ENCODE results near the gene DIAPH1.

Gene DIAPH1

DNA sequence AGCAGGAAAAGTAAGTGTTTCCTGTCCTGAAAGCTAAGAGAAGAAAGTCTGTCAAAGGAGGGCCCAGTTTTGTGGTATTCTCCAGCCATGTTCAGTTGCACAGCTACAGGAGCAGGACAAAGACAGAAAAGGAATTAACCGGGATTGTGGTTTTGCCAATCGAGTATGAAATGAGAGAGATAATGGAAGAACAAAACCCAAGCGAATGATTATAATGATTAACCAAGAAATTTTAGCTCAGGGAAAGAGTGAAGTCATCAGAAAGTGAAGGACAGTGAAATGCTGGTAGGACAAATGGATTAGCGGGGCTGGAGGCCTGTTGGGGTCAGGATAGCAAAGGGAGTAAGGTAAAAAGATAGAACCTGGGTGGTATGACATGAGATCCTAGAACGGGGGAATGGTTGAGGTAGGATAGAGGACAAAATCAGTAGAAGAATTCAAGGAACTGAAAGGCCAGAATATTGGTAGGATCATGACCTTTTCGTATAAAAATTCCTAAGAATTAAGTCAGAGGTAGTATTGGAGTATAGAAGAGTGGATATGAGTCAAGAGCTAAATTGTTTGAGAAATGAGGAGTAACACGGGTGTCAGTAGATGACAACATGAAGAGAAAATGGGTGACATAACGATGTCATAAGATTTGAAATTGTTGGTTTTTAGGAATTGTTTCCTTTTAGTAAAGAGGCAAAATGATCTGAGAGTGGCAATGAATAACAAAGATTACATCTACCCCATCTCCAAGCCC, 52.8 kb downstream of the DIAPH1 start:
- DNase-seq (ENCODE audit: low spot score) (no peak), FAIRE-seq (no peak)

- peak; percentile 57 for DNase-seq (ENCODE audit: low spot score)
- peak; percentile 61 for FAIRE-seq
Measured at GRCh38 chr5:141564216-141564692, 54.5 kb downstream of the DIAPH1 start.

DNA sequence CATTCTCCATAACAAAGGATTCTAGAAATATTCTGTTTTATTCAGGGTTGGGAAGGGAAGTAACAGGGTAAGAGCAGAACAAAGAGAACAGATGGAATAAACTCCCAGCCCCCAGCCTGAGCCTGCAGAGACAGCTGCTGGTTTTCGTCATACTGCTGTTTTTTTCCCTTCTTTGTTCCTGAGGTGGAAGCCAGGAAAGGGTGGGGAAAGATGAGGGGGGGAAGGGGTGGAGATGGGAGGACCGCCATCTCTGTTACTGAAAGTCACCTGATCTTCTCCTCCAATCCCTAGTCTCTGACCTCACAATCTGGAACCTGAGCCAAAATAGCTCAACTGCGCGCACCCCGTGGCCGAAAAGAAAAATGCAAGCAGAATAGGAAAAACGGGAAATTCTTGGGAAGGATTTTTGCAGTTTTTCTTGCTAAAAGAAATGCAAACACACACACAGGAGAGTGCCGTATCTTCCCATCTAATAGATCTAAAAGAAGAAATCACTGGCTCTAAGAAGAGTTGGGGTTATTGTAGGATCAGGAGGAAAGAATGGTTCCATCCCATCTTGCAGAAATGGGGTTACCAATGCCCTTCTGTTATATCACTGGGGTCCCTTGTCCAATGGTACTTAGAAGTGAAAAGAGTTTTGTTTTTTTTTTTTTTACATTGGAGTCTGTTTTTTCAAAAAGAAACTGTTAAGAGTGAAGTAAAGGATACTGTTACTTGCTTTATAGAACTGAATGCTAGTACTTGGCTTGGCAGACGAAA, 57.9 kb downstream of the DIAPH1 start:
- FAIRE-seq (no peak), DNase-seq (ENCODE audit: low spot score) (peak; percentile 71)

DNA sequence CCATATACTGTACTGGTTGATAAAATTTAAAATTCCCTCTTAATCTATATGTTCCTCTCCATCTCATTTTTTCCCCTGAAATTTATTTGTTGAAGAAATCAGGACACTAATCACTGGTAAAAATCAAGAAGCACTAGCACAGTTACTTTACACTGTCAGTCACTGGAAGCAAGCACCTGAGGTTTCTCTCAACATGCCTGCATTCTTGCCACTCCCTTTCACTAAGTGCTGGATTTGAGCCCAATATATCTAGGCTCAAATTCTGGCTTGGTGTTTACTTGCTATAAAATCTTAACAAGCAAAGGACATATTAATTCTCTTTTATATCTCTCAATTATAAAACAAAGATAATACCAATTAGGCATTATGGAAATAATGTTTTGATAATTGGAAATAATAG, 58.6 kb downstream of the DIAPH1 start:
- peak; percentile 2 for DNase-seq (ENCODE audit: low spot score)

DNA sequence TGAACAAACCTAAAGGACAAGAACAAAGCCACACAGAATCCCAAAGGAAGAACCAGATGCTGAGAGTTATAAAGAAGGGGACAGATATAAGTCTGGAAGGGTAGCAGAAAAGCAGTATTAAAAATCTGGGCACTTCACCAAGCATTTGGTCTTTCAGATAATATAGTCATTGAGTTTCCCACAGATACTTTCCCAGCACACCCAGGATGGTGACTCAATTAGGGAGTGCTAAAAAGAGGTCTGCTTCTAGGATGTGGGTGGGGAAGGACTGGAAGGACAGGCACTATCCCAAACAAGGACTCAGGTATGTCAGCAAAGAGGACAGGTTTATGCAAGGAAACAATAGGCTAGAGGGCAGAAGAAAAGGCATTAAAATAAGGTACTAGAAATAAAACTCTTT, 59.3 kb downstream of the DIAPH1 start:
- FAIRE-seq (no peak), DNase-seq (ENCODE audit: low spot score) (no peak)

More for the DNA sequence above, 58.6 kb downstream of the DIAPH1 start:
- FAIRE-seq = no peak

DNA sequence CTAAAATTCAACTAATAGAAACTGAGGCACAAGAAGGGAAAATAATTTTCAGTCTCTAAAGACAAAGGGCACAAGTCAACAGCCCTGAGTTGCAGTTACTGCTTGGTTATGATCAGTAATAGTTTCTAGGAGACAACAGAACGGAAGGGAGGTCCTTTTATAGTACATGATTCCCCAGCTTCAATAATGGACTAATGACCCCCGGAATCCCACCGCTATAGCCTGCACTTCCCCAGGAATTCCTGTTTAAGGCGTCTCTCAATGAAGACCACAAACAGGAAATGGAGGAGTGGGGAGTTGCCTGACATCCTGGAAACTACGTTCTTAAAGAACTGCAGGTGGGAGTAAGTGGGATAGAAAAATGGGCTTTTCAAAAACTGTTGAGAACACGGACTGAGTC, 60.6 kb downstream of the DIAPH1 start:
- FAIRE-seq = no peak

DNA sequence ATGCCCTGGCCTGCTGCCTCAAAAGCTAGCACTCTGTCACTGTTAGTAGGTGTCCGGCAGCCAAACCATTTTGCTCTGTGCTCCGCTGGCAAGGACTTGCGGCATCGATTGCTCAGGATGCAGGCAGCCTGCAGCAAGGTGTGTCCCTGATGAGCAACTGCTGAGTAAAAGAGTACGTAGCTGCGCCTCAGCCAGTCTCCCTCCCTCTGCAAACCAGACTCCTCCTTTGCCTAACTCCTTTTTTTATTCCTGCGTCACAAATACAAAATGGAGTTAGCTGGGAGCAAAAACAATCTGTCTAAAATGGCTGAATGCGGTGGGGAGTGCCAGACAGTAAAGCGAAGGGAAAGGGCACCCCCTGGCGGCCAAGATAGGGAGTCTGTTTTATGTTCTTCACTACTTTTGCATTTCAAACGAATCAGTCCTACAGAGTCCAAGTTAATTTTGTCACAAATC, 61.1 kb downstream of the DIAPH1 start:
- FAIRE-seq (no peak), DNase-seq (ENCODE audit: low spot score) (peak; percentile 35)

More for the DNA sequence above, 60.6 kb downstream of the DIAPH1 start:
- no peak for DNase-seq (ENCODE audit: low spot score)

GRCh38 chr5:141547921-141548320, 70.9 kb downstream of the DIAPH1 start:
- FAIRE-seq = no peak

GRCh38 chr5:141547488-141547887, 71.3 kb downstream of the DIAPH1 start:
- FAIRE-seq = no peak

More at GRCh38 chr5:141547921-141548320, 70.9 kb downstream of the DIAPH1 start:
- no peak for DNase-seq (ENCODE audit: low spot score)

DNA sequence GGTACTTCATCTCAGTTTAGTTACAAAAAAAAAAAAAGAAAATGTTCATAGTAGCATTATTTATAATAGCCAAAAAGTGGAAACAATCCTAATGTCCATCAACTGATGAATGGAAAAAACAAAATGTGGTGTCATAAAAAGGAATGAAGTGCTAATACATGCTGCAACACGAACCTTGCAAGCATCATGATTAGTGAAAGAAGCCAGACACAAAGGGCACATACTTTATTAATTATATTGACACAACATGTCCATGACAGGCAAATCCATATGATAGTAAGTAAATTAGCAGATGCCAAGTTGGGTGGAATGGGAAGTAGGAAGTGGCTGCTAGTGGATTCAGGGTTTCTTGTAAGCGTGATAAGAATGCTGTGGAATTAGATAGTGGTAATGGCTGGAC, 75.7 kb downstream of the DIAPH1 start:
- FAIRE-seq = no peak
- no peak for DNase-seq (ENCODE audit: low spot score)

More at GRCh38 chr5:141547488-141547887, 71.3 kb downstream of the DIAPH1 start:
- DNase-seq (ENCODE audit: low spot score) = no peak

GRCh38 chr5:141534492-141535213, 84.1 kb downstream of the DIAPH1 start:
- DNase-seq (ENCODE audit: low spot score) = no peak

DNA sequence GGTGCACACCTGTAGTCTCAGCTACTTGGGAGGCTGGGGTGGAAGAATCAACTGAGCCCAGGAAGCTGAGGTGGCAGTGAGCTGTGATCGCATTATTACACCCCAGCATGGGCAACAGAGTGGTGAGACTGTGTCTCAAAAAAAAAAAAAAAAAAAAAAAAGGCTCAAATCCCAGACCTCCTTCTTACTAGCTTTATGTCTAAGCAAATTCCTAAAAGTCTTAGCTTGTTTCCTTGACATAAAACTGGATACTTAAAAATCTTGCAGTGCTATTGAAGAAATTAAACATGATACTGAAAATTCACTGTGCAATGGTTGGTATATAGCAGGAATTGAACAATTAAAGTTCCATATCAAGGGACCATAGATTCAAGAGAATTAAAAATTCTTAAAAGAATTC, 84.9 kb downstream of the DIAPH1 start:
- FAIRE-seq = no peak
- DNase-seq (ENCODE audit: low spot score) = no peak

More at GRCh38 chr5:141534492-141535213, 84.1 kb downstream of the DIAPH1 start:
- no peak for FAIRE-seq

DNA sequence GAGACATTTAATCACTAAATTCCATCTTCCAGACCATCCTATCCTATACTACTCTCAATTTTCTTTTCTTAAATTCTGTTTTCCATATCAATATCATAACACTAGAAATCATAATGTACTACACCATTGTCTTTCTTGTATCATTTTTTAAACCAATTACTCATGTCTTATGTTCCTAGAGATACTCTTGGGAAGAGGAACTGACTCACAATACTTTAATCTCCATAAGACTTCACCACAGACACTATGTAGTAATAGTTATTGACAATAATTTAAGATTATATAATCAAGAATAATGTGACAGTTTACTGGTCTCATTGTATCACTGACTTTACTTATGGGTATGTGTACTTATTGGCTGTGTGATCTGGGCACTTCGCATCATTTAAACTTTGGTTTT, 86.1 kb downstream of the DIAPH1 start:
- no peak for DNase-seq (ENCODE audit: low spot score)
- no peak for FAIRE-seq

DNA sequence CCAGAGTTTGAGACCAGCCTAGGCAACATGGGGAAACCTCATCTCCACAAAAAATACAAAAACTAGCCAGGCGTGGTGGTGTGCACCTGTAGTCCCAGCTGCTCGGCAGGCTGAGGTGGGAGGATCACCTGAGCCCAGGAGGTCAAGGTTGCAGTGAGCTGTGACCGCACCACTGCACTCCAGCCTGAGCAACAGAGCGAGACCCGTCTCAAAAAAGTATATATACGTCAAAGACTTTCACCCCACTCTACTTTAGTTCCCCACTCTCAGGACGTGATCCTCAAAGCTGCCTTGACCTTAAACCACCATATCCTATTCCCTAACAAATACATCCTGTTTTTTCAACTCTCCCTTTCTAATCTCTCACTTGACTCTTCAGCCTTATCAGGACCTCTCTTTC, 88.9 kb downstream of the DIAPH1 start:
- FAIRE-seq = no peak
- no peak for DNase-seq (ENCODE audit: low spot score)

- DNase-seq (ENCODE audit: low spot score) (no peak), FAIRE-seq (no peak)
Measured at GRCh38 chr5:141529002-141529401, 89.8 kb downstream of the DIAPH1 start.

- FAIRE-seq (no peak), DNase-seq (ENCODE audit: low spot score) (no peak)
Measured at GRCh38 chr5:141528291-141528984, 90.4 kb downstream of the DIAPH1 start.

- FAIRE-seq = no peak
- no peak for DNase-seq (ENCODE audit: low spot score)
Measured at GRCh38 chr5:141527426-141527825, 91.4 kb downstream of the DIAPH1 start.

DNA sequence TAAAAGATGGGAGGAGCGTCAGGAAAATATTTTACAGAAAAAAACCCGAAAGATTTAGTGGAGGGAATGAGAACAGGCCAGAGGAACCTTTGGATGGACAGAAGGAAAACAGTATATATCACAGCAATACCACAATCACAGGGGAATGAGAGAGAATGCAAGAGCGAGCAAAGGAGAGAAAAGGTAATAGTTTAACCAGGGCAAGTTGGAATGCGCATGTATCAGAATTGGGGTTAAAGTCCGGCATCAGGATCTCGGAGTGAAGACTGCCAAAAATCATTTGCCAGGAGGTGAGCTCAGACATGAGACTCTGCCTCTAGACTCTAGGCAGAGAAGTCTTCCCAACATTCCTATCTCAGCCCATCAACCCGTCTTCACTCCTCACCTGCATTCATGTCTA, 93.1 kb downstream of the DIAPH1 start:
- FAIRE-seq = no peak
- no peak for DNase-seq (ENCODE audit: low spot score)

DNA sequence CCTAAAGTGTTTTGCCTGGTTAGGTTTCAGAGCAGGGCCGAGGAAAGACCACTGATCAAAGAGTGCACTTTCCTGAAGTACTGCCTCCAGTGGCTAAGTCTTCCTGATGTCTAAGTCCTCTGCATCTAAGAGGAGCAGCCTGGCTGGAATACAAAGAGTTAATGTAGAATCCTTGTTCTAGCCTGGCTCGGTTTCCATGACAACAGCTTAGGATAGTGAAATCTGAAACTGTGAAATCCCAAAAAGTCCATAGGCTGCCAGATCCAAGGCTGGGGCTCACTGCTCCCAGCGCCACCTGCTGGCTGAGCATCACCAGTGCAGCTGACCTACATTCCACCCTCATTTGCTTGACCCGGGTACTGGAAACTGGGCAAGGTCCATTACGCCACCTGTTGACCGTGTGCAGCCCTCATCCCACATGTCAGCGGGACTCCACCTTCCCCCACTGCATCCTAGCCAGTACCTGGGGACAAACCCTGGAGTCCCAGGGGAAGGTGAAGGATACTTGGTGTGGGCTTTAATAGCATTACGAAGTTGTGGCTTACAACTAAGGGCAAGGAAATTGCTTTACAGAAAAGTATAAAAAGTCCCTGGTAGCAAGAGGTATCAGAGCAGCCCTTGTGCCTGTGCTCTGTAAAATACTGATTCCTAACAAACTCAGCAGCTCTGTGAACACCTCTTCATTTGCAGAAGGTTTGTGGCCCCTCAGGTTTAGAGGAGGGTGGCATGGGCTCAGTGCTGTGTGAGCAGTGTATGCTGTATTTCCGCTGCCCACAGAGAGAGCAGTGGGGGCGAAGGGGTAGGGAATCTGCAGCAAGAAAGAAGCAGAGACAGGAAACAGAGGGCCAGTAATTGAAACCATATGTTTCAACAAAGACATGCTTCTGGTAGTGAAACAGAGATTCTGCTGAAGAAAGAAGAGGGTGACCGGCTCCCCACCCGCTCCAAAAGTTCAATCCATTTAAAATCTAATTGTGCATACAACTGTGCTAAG, 93.9 kb downstream of the DIAPH1 start:
- FAIRE-seq = no peak

DNA sequence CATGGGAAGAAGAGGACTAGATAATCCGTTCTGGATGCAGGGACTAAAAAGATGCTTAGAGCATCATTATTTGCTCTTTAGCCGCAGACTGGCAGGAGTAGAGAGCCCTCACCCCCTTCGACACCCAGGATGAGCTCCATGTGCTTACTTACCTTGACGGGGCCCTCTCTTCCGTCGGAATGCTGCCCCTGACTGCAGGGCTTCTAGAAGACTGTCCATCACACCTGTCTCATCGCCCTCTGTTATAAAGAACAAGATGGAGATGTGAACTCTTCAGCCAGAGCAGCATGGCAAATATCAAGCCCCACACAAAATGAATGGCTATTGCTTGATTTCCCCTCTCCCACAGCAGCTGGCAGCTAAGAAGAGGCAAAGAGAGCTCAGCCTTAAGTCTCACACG, 94.8 kb downstream of the DIAPH1 start:
- no peak for DNase-seq (ENCODE audit: low spot score)

More for the DNA sequence above, 93.9 kb downstream of the DIAPH1 start:
- peak; percentile 78 for DNase-seq (ENCODE audit: low spot score)

More for the DNA sequence above, 94.8 kb downstream of the DIAPH1 start:
- no peak for FAIRE-seq

Measured in urothelium cell line (cell line).